GM12891 (cell line): ENCODE results near the gene MAP10.

Experiments
- DNase-seq: peaks from one replicate; pipeline ENCODE4 v3.0.0; 2011; ENCODE audit warnings: low spot score; ENCODE audit not compliant: insufficient read length
- FAIRE-seq: peaks from 2 replicates; lab custom pipeline; 2011; peaks lifted over from hg19 to GRCh38; lab: Jason Lieb, UNC
- PAX5 ChIP-seq: IDR thresholded peaks from 2 replicates; pipeline ENCODE4 v1.6.1; 2011; ENCODE audit warnings: low read length, moderate library complexity, mild to moderate bottlenecking; ENCODE audit not compliant: insufficient read depth, severe bottlenecking
- POLR2A ChIP-seq: IDR thresholded peaks from 2 replicates; pipeline ENCODE4 v1.6.1; 2011; ENCODE audit warnings: low read depth, low read length, control low read depth
- POLR2AphosphoS5 ChIP-seq: IDR thresholded peaks from 2 replicates; pipeline ENCODE4 v1.6.1; 2011; ENCODE audit warnings: low read depth, low read length, control low read depth
- POU2F2 ChIP-seq: IDR thresholded peaks from 2 replicates; pipeline ENCODE4 v1.6.1; 2011; ENCODE audit warnings: low read depth, mild to moderate bottlenecking, control low read depth, low read length, moderate library complexity
- SPI1 ChIP-seq: IDR thresholded peaks from 2 replicates; pipeline ENCODE4 v1.6.1; 2011; ENCODE audit warnings: low read depth, low read length, control low read depth
- TAF1 ChIP-seq: IDR thresholded peaks from 2 replicates; pipeline ENCODE4 v1.6.1; 2011; ENCODE audit warnings: low read depth, low read length, control low read depth

MAP10 gene

DNA sequence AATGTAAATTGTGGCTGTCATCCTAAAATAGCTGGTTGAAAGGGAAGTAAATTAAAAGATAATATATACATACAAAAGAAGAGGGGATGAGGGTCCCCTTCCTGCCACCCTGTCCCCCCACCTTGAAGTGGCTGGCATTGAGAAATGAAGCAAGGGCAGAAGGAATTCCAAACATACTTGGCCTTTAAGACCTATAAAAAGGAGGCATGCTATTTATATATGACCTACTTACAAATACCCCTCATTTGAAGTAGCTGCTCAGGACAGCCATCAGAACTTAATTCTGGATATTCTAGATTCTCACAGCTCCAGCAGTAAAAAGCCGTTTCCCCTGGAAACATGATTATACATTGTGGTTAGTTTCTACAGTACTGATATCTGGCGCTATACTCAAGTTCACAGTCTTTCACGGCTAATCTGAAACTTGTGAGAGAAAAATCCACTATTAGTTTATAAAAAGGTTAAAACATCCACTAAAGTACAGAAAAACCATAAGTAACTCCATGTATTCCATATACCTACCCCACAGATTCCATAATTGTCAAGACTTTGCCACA, 9.6 kb upstream of the MAP10 start:
- TF ChIP-seq POLR2AphosphoS5 (no peak), PAX5 (no peak), POLR2A (no peak), POU2F2 (no peak), SPI1 (no peak)
- DNase-seq (no peak), FAIRE-seq (no peak)

DNA sequence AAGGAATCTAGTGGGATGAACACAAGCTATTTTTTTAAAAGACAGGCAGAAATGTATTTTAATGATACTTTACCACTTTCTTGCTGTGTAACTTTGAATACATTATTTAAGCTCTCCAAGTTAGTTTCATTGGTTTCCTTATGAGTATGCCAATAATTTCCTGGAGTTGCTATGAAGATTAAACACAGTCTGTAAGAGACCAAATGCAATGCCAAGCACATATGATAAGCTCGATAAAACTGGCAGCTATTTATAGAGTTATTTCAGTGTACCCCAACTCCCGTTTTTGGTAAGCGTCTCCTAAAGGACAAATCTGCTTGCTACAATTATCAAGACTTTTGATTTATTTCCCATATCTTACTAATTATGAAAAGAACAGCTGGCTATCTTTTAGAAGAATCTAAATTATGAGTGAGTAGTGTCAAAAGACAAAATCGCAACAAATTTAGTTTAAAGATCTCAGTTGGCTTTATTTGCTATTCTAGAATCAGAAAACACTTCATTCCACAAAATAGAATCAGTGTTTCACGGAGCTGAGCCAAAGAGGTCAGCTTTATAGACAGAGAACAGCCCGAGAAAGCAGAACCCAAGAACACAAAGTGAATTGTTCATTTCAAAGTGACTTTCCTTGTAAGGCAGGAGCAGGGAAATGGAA, 7.2 kb upstream of the MAP10 start:
- FAIRE-seq (no peak), DNase-seq (no peak)
- TF ChIP-seq TAF1 (no peak), PAX5 (no peak), POLR2AphosphoS5 (no peak), POU2F2 (no peak)

DNA sequence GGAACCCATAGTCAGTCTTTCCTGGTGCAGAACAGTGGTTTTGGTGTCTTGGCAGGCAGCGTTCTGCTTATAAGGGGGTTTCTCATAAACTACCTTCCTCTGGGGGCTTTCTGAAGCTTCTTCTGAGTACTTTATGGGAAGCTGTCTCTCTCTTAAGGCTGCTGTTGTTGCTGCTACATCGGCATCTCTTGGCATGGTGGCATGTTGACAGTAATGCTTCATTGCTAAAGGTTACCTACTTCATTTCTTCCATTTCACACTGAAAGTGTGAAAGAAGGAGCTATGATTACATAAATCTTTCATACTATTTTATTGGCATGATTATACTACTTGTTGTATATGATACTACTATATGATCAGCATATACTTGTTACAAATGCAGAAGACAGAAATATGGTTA, 6.3 kb upstream of the MAP10 start:
- FAIRE-seq (no peak), DNase-seq (no peak)
- no peak for TF ChIP-seq SPI1
- TF ChIP-seq POLR2A: no peak
- no peak for TF ChIP-seq POLR2AphosphoS5
- no peak for TF ChIP-seq PAX5
- TF ChIP-seq POU2F2: no peak
- TF ChIP-seq TAF1: no peak

DNA sequence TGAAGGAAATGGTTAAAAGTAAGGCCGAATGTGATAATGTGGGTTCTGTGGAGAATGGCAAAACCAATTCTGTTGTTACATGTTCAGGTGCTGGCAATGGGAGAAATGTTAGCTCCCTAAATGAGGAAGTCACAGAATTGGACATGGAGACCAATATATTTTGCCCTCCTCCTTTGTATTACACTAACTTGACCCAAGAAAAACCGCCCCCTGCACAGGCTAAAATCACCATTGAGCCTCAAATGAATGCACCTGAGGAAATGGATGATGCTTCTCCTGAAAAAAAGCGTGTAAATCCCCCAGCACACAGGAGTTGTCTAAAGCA, 932 bp downstream of the MAP10 start:
- FAIRE-seq (no peak), DNase-seq (no peak)
- TF ChIP-seq POLR2A: no peak
- TF ChIP-seq POLR2AphosphoS5: no peak
- TF ChIP-seq SPI1: peak; percentile 68

DNA sequence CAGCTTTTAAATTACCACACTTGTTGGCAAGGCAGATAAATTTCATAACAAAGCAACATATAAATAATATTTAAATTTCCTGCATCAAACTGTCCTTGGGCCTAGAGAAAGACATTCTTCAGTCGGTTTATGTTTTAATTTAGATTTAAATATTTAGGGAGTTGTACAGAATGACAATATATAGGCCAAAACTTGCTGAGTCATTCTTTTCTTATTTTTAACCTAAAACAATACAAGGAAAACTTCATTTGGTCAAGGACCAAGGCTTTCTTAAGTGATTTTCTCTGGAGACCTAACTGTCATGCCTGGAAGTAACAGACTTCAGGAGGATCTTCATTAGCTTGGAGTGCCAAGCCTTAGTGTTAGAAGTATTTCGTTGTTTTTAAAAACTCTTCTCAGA, 5.6 kb downstream of the MAP10 start:
- no peak for FAIRE-seq

DNA sequence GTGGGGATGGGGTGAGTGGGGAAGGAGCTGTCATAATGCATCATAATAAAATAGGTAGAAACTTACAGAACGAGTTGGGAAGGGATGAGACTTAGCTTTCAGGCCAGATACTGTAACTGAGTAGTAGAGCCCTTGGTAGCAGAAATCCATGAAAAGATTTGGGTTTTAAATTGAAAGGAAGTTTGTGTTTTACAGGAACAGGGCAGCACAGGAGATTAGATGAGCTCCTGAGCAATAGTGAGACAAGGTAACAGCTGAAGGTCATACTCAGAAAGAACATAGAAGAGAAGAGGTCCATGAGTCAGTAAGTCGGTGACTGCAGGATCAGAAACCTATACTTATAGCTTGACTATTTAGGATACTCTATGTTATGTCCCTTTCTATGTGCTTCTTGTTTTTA, 7.3 kb downstream of the MAP10 start:
- TF ChIP-seq POLR2A (no peak), PAX5 (no peak), POU2F2 (no peak), SPI1 (no peak), POLR2AphosphoS5 (no peak), TAF1 (no peak)
- DNase-seq (no peak), FAIRE-seq (no peak)

More for the DNA sequence above, 5.6 kb downstream of the MAP10 start:
- no peak for TF ChIP-seq POU2F2
- TF ChIP-seq TAF1: no peak
- no peak for TF ChIP-seq POLR2AphosphoS5
- no peak for TF ChIP-seq SPI1
- no peak for TF ChIP-seq PAX5
- TF ChIP-seq POLR2A: no peak
- DNase-seq: no peak

DNA sequence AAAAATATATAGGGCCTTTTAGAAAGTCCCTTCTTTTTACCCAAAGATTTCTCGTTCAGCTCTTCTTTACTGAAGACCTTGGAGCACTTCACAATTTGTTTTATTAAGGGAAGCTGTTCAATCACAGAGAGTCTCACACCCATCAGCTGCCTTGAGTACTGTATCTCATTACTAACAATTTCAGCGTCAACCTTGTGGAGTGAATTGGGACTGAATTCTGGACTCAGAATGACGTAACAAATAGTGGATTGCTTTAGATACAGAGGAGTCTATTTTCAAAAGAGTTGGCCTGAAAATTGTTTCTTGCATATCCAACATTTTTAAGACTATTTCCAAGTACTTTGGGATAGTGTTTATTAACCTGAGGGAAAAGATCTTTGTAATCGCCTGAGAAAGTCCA, 7.9 kb downstream of the MAP10 start:
- FAIRE-seq (no peak), DNase-seq (no peak)
- TF ChIP-seq TAF1 (no peak), SPI1 (no peak), POLR2A (no peak), POLR2AphosphoS5 (no peak), POU2F2 (no peak), PAX5 (no peak)

DNA sequence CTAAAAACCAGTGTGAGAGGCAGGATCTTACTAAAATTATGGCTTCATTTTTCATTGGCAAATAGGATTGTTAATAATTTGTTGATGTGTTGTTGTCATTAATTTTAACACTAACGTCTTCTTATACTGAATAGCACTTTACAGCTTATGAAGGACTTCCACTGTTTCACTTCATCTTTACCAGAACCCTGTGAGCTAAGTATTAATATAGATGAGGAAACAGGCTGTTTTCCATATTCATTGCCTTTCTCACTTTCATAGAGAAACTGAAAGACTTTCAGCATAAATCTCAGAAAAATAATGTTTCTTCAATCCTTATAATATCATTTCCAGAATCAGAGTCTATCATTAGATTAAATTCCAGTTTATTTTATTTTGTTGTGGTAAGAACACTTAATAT, 8.5 kb downstream of the MAP10 start:
- no peak for FAIRE-seq
- DNase-seq: no peak
- no peak for TF ChIP-seq SPI1
- no peak for TF ChIP-seq POLR2A
- TF ChIP-seq PAX5: no peak
- TF ChIP-seq TAF1: no peak
- TF ChIP-seq POLR2AphosphoS5: no peak
- no peak for TF ChIP-seq POU2F2

DNA sequence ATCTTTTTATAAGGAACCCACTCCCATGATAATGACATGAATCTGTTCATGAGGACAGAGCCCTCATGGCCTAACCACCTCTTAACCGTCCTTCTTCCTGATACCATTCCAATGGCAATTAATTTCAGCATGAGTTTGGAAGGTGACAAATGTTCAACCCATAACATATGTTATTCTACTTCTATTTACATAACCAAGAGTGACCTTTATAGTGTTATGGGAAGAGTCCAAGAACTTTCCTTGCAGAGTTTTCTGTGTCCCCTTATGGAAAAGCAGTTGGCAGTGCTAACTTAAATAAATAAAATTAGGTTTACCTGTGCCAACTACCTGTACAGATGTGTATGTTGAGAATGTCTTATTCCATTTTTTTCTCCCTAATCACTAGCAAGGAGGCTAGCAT, 11.1 kb downstream of the MAP10 start:
- no peak for FAIRE-seq
- no peak for DNase-seq
- TF ChIP-seq POLR2A: no peak
- no peak for TF ChIP-seq POLR2AphosphoS5
- no peak for TF ChIP-seq PAX5
- TF ChIP-seq SPI1: no peak
- TF ChIP-seq POU2F2: no peak
- no peak for TF ChIP-seq TAF1

DNA sequence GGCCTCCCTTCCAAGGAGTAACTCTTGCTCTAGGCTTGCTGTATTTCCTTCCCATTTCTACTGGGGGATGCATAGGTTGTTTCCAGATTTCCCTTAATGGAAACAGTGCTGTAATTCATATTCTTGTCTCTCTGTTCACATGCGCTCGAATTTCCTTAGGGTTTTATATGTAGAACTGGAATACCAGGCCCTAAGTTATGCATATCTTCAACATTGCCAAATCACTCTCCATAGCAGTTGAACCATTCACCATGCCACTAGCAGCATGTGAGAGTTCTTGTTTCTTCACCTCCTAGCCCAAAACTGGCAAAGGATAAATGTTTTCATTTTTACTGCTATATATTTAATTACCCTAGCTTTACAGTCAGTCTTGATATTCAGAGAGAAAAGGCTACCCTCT, 12.8 kb downstream of the MAP10 start:
- TF ChIP-seq PAX5: no peak
- no peak for TF ChIP-seq POU2F2
- TF ChIP-seq POLR2A: no peak
- no peak for TF ChIP-seq SPI1
- TF ChIP-seq TAF1: no peak
- TF ChIP-seq POLR2AphosphoS5: no peak
- no peak for DNase-seq
- FAIRE-seq: no peak
